H1 (cell line): ENCODE data around the gene ADARB2. TPM values are rescaled to one million over a fixed set of nuclear protein-coding genes. Genes with fewer than 3 reads are reported as not detected.

ENCODE experiments used
- CTCF ChIA-PET: fragments of 300-600 bp; sonication (Branson Sonifier 250); formaldehyde crosslinking; loops from one replicate; lab custom pipeline; 2021; ENCODE audit not compliant: partially characterized antibody; lab: Charles Lee
- POLR2A ChIA-PET: fragments of 300-600 bp; sonication (Branson Sonifier 250); formaldehyde crosslinking; loops from one replicate; lab custom pipeline; 2021; ENCODE audit warnings: inconsistent platforms; ENCODE audit not compliant: partially characterized antibody; lab: Charles Lee
- DNase-seq, 2 experiments: peaks; one replicate each; pipeline versions ENCODE4 v3.0.0 to v3.0.0-alpha.2; 2010 to 2022; ENCODE audit warnings: low spot score in 2 of 2, low read depth in 1 of 2, mixed read lengths in 1 of 2
- FAIRE-seq: peaks from 2 replicates; lab custom pipeline; 2011; peaks lifted over from hg19 to GRCh38; lab: Jason Lieb, UNC
- H2AFZ ChIP-seq: 2 replicates; pipeline ENCODE4 v1.8.1; 2012; ENCODE audit warnings: low read length, inconsistent platforms
- H2AK5ac ChIP-seq: 2 replicates; pipeline ENCODE4 v1.6.1; 2013; ENCODE audit warnings: low read depth, low read length
- H2BK120ac ChIP-seq: replicated peaks from 2 replicates; pipeline ENCODE3; 2013; ENCODE audit warnings: low read depth, low read length, inconsistent platforms
- H2BK12ac ChIP-seq: 2 replicates; pipeline ENCODE4 v1.6.1; 2013; ENCODE audit warnings: low read depth, low read length
- H2BK15ac ChIP-seq: 2 replicates; pipeline ENCODE4 v1.6.1; 2013; ENCODE audit warnings: low read length
- H2BK20ac ChIP-seq: 2 replicates; pipeline ENCODE4 v1.6.1; 2013; ENCODE audit warnings: low read length
- H2BK5ac ChIP-seq: 2 replicates; pipeline ENCODE4 v1.6.1; 2013; ENCODE audit warnings: low read depth, low read length
- H3K14ac ChIP-seq: 2 replicates; pipeline ENCODE4 v1.6.1; 2013; ENCODE audit warnings: inconsistent platforms; ENCODE audit not compliant: insufficient read length
- H3K18ac ChIP-seq: 2 replicates; pipeline ENCODE4 v1.6.1; 2013; ENCODE audit warnings: low read length; ENCODE audit errors: extremely low read depth
- H3K23ac ChIP-seq: 2 replicates; pipeline ENCODE4 v1.6.1; 2013; ENCODE audit warnings: inconsistent platforms; ENCODE audit not compliant: insufficient read length
- H3K23me2 ChIP-seq: 2 replicates; pipeline ENCODE4 v1.6.1; 2013; ENCODE audit warnings: low read depth, low read length
- H3K27ac ChIP-seq: 2 replicates; pipeline ENCODE4 v1.6.1; 2011; ENCODE audit warnings: low read depth, low read length, inconsistent platforms
- H3K27me3 ChIP-seq, 4 experiments: replicated peaks in 1 of 4; 1 replicate in 1 of 4; 2 replicates in 3 of 4; pipeline versions ENCODE4 v1.6.1 to v1.8.1; 2011 to 2013; ENCODE audit warnings: low read length in 3 of 4, mild to moderate bottlenecking in 3 of 4, inconsistent platforms in 2 of 4, mixed read lengths in 2 of 4, moderate library complexity in 1 of 4; ENCODE audit not compliant: control insufficient read depth in 3 of 4, insufficient read depth in 3 of 4; ENCODE audit errors: extremely low read depth in 1 of 4
- H3K36me3 ChIP-seq, 4 experiments: 2 replicates each; pipeline versions ENCODE4 v1.6.1 to v1.8.1; 2011 to 2013; ENCODE audit warnings: mild to moderate bottlenecking in 4 of 4, low read length in 3 of 4, moderate library complexity in 2 of 4, control low read depth in 1 of 4, inconsistent platforms in 1 of 4; ENCODE audit not compliant: insufficient read depth in 4 of 4, control insufficient read depth in 2 of 4
- H3K4ac ChIP-seq: replicated peaks from 2 replicates; pipeline ENCODE3; 2013; ENCODE audit warnings: low read length, low read depth, mixed read lengths, inconsistent platforms; ENCODE audit not compliant: insufficient read length
- H3K4me1 ChIP-seq, 4 experiments: replicated peaks in 1 of 4; 1 replicate in 1 of 4; 2 replicates in 3 of 4; pipeline versions ENCODE4 v1.6.1 to v1.8.1; 2011 to 2013; ENCODE audit warnings: low read length in 3 of 4, inconsistent platforms in 2 of 4, mixed read lengths in 1 of 4; ENCODE audit not compliant: insufficient read depth in 4 of 4, control insufficient read depth in 3 of 4
- H3K4me2 ChIP-seq, 2 experiments: 2 replicates each; pipeline versions ENCODE4 v1.6.1 to v1.8.1; 2011 to 2013; ENCODE audit warnings: low read depth in 2 of 2, low read length in 2 of 2, control low read depth in 1 of 2, inconsistent platforms in 1 of 2, mild to moderate bottlenecking in 1 of 2; ENCODE audit not compliant: insufficient read depth in 1 of 2
- H3K4me3 ChIP-seq, 4 experiments: fragments of 200-600, 300-600 bp in 1 of 4; sonication (generic), shearing (Covaris generic), sonication (Bioruptor Twin) in 1 of 4; 2 replicates each; pipeline versions ENCODE4 v1.5.1 to v1.8.1; 2011 to 2016; ENCODE audit warnings: low read length in 4 of 4, low read depth in 3 of 4, control low read depth in 2 of 4, inconsistent platforms in 2 of 4, mild to moderate bottlenecking in 2 of 4, mixed read lengths in 1 of 4, moderate library complexity in 1 of 4; ENCODE audit not compliant: insufficient read depth in 2 of 4; ENCODE audit errors: extremely low read depth in 1 of 4
- H3K56ac ChIP-seq: replicated peaks from 2 replicates; pipeline ENCODE3; 2013; ENCODE audit warnings: low read depth, mild to moderate bottlenecking, mixed read lengths, low read length, inconsistent platforms; ENCODE audit not compliant: insufficient read length
- H3K79me1 ChIP-seq: 2 replicates; pipeline ENCODE4 v1.6.1; 2013; ENCODE audit warnings: low read depth, low read length, control low read depth
- H3K79me2 ChIP-seq, 2 experiments: 2 replicates each; pipeline versions ENCODE4 v1.6.1 to v1.8.1; 2012 to 2013; ENCODE audit warnings: low read length in 2 of 2, mild to moderate bottlenecking in 2 of 2, inconsistent platforms in 1 of 2; ENCODE audit not compliant: insufficient read depth in 2 of 2, control insufficient read depth in 1 of 2
- H3K9ac ChIP-seq, 4 experiments: replicated peaks in 1 of 4; 1 replicate in 1 of 4; 2 replicates in 3 of 4; pipeline versions ENCODE4 v1.6.1 to v1.8.1; 2011 to 2013; ENCODE audit warnings: low read depth in 3 of 4, low read length in 3 of 4, control low read depth in 2 of 4, mild to moderate bottlenecking in 2 of 4, moderate library complexity in 2 of 4, inconsistent platforms in 1 of 4; ENCODE audit errors: extremely low read depth in 1 of 4
- H3K9me3 ChIP-seq, 2 experiments: 2 replicates each; pipeline versions ENCODE4 v1.6.1 to v1.8.1; 2012 to 2013; ENCODE audit warnings: mild to moderate bottlenecking in 2 of 2, moderate library complexity in 2 of 2, control low read depth in 1 of 2, inconsistent platforms in 1 of 2, low read depth in 1 of 2, low read length in 1 of 2, mixed read lengths in 1 of 2; ENCODE audit not compliant: insufficient read depth in 2 of 2
- H4K20me1 ChIP-seq, 2 experiments: replicated peaks in 1 of 2; 2 replicates each; pipeline versions ENCODE3 to v1.8.1; 2011 to 2013; ENCODE audit warnings: inconsistent platforms in 2 of 2, low read length in 2 of 2, mild to moderate bottlenecking in 1 of 2; ENCODE audit not compliant: insufficient read depth in 2 of 2, control insufficient read depth in 1 of 2
- H4K5ac ChIP-seq: 2 replicates; pipeline ENCODE4 v1.6.1; 2013; ENCODE audit warnings: low read length, low read depth, mixed read lengths, inconsistent platforms; ENCODE audit not compliant: insufficient read length
- H4K8ac ChIP-seq: 2 replicates; pipeline ENCODE4 v1.8.0; 2013; ENCODE audit warnings: mild to moderate bottlenecking, moderate library complexity, low read length, inconsistent platforms; ENCODE audit not compliant: insufficient read depth; ENCODE audit errors: extremely low read depth
- H4K91ac ChIP-seq: replicated peaks from 2 replicates; pipeline ENCODE3; 2013; ENCODE audit warnings: low read length, mixed read lengths, inconsistent platforms; ENCODE audit not compliant: insufficient read length
- CBX8 ChIP-seq: fragments of 300-800, 300-1000 bp; sonication (generic); IDR thresholded peaks from 2 replicates; pipeline ENCODE4 v1.7.1; 2016; ENCODE audit warnings: low read depth, low read length, borderline replicate concordance
- FOSL1 ChIP-seq: IDR thresholded peaks from 2 replicates; pipeline ENCODE4 v1.6.1; 2011; ENCODE audit warnings: mild to moderate bottlenecking, low read depth, low read length, moderate library complexity; ENCODE audit not compliant: insufficient read depth
- GABPA ChIP-seq: IDR thresholded peaks from 2 replicates; pipeline ENCODE4 v1.6.1; 2011; ENCODE audit warnings: mild to moderate bottlenecking, low read length, moderate library complexity, borderline replicate concordance; ENCODE audit not compliant: insufficient read depth
- KDM1A ChIP-seq: fragments of 200-600, 300-600 bp; sonication (generic); IDR thresholded peaks from 2 replicates; pipeline ENCODE4 v1.7.1; 2016; ENCODE audit warnings: mild to moderate bottlenecking, low read length, borderline replicate concordance
- KDM5A ChIP-seq: fragments of 200-600 bp; IDR thresholded peaks from 2 replicates; pipeline ENCODE4 v1.7.1; 2012; ENCODE audit warnings: mild to moderate bottlenecking, low read length, inconsistent platforms, mixed read lengths
- RBBP5 ChIP-seq: IDR thresholded peaks from 2 replicates; pipeline ENCODE4 v1.7.1; 2012; ENCODE audit warnings: low read depth, mild to moderate bottlenecking, inconsistent platforms, low read length, moderate library complexity, borderline replicate concordance
- SIN3A ChIP-seq, 2 experiments: IDR thresholded peaks in 1 of 2; conservative IDR thresholded peaks in 1 of 2; 2 replicates each; pipeline ENCODE4 v1.6.1; 2011 to 2012; ENCODE audit warnings: low read length in 2 of 2, improper control_type of control experiment in 1 of 2, low read depth in 1 of 2, mild to moderate bottlenecking in 1 of 2
- SUZ12 ChIP-seq: fragments of 200-600 bp; sonication (generic); IDR thresholded peaks from 2 replicates; pipeline ENCODE4 v1.6.1; 2012; ENCODE audit warnings: mild to moderate bottlenecking, inconsistent platforms, low read length, moderate library complexity, mixed read lengths
- TAF1 ChIP-seq: IDR thresholded peaks from 2 replicates; pipeline ENCODE4 v1.6.1; 2011; ENCODE audit warnings: mild to moderate bottlenecking, low read depth, low read length
- TCF12 ChIP-seq: IDR thresholded peaks from 2 replicates; pipeline ENCODE4 v1.6.1; 2011; ENCODE audit warnings: low read depth, mild to moderate bottlenecking, low read length
- ZNF274 ChIP-seq: IDR thresholded peaks from 2 replicates; pipeline ENCODE4 v1.7.0; 2012; ENCODE audit warnings: low read length, borderline replicate concordance; ENCODE audit errors: extremely low read depth
- WGBS, 2 experiments: shearing (Covaris generic) in 1 of 2; methylation state at CpG; one replicate each; pipeline versions ENCODE4 v1.1.6 to v1.1.7; 2013 to 2015; ENCODE audit warnings: low lambda C conversion rate in 2 of 2, mixed read lengths in 2 of 2, inconsistent platforms in 1 of 2, low coverage in 1 of 2, missing lambda C conversion rate in 1 of 2; ENCODE audit not compliant: insufficient replicate concordance in 2 of 2, insufficient coverage in 1 of 2, insufficient read length in 1 of 2; ENCODE audit errors: extremely low coverage in 1 of 2, missing lambda C conversion rate in 1 of 2; 5-methylcytosine and 5-hydroxymethylcytosine counted together
- polyA plus RNA-seq, 7 experiments: library from polyadenylated mRNA; depleted of rRNA in 3 of 7; stranded (reverse) in 5 of 7; unstranded in 2 of 7; fragments of >200 nt in 5 of 7; fragments of 200-250 nt in 2 of 7; gene quantifications; 1 replicate in 5 of 7; 2 replicates in 1 of 7; 4 replicates in 1 of 7; pipeline versions ENCODE4 v1.2.1 to v1.2.3, GENCODE V29; 2011 to 2013; ENCODE audit warnings: missing spikeins in 2 of 7, mixed read lengths in 2 of 7
- total RNA-seq: library from RNA; stranded (reverse); fragmentation: NEBNext Ultra II Directional; extraction: Animal tissue kit (Norgen Biotek cat#: 25700); gene quantifications from 2 replicates; pipeline ENCODE4 v1.2.1, GENCODE V29; 2021

The ADARB2 gene
- total and polyA plus RNA-seq, 2 of the 8 experiments (the other 6 are each of a cell fraction or from before 2014, with no cell fraction given): 2.2 to 2.8 TPM

DNA sequence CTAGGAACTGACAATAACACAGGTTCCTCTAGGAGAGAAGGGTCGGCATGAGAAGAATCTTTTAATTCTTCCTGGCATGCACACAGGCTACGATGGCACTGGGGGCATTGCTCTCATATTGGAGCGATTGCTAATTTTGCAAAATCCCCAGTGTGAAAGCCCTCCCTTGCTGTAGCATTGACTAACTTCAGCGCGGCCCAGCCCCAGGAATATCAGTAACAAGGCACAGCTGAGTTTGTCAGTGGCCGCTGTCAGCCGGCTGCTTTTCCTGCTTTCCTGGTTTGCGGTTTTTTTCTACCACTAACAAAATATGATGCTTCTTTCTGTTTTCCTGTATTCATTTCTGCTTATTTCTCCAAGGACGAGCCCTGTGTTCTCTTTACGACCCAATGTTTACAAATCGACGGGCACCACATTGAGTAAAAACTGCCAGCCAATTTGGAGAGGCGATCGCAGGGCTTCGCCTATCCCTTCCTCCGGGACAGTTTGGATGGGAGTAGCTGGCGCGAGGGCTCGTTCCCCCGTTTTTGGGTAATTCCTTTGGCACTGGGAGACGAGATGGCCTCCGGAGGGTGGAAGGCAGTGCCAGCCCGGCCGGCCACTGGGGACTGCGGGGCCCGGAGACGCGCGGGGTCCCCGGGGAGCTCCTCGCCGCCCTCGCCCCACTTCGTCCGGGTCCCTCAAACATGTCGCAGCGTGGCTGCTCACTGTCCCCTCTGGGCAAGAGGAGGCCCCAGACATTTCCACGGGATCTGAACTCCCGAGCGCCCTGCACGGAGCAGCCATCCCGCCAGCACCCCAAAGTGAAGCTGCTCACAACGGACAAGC lies 967 bp downstream of the ADARB2 start:
- H4K91ac ChIP-seq: no peak overlapping the region
- no peak for DNase-seq
- no peak overlapping the region for H4K5ac ChIP-seq
- H4K8ac ChIP-seq: 0 out of 2 replicates have a peak overlapping the region, but pooled peaks have one; percentile 45
- 9% methylated on average over 42 of the region's 43 CpGs; no CpG with 5 or more reads in 1 of the 2 experiments for WGBS, 2 experiments
- no peak overlapping the region for H2BK15ac ChIP-seq
- H3K23me2 ChIP-seq: peaks cover 11% of the 10 kb centered on the region; the same call in 1 of the 2 replicates
- no peak overlapping the region for H3K18ac ChIP-seq
- no peak overlapping the region for H2BK5ac ChIP-seq
- peak overlapping the region in 1 of 4 experiments; percentile 29; a peak in 2 of 7 replicates for H3K9ac ChIP-seq
- no peak overlapping the region for H3K56ac ChIP-seq
- H3K4me1 ChIP-seq: peaks cover 0 to 11% (median 4%) of the 10 kb centered on the region in 4 experiments; a peak in 5 of 7 replicates
- CTCF ChIA-PET: interaction anchor here (0.9 to 3.8 kb wide), 5 partner anchors 16 to 38 kb away, joined by 3 to 14 read pairs (median 3); no protein-coding TSS in a partner anchor
- H3K36me3 ChIP-seq: no peaks in the 10 kb centered on the region
- peak overlapping the region; percentile 75 to 86 for H3K4me2 ChIP-seq
- H2AK5ac ChIP-seq: no peak overlapping the region
- H3K4ac ChIP-seq: no peak overlapping the region
- peaks cover 0 to 28% (median 20%) of the 10 kb centered on the region in 4 experiments; a peak in 6 of 7 replicates for H3K27me3 ChIP-seq
- H2BK120ac ChIP-seq: no peak overlapping the region
- no peak for FAIRE-seq
- H3K9me3 ChIP-seq: no peaks in the 10 kb centered on the region
- no peak overlapping the region for H3K27ac ChIP-seq
- no peak overlapping the region for H2BK20ac ChIP-seq
- no peaks in the 10 kb centered on the region for H3K79me1 ChIP-seq
- no peak overlapping the region for H2BK12ac ChIP-seq
- H3K4me3 ChIP-seq: peak overlapping the region; percentile 41 to 68 (median 54)
- peaks cover 0 to 1% of the 10 kb centered on the region in 2 experiments for H4K20me1 ChIP-seq
- no peaks in the 10 kb centered on the region for H3K79me2 ChIP-seq
- peak overlapping the region; percentile 15; the same call in 1 of the 2 replicates for H2AFZ ChIP-seq
- no peak overlapping the region for H3K14ac ChIP-seq
- POLR2A ChIA-PET: no interaction called here
- no peak overlapping the region for H3K23ac ChIP-seq
- no peak for TF ChIP-seq KDM5A
- no peak for TF ChIP-seq RBBP5
- TF ChIP-seq KDM1A: no peak
- TF ChIP-seq CBX8: no peak
- TF ChIP-seq TCF12: no peak
- no peak for TF ChIP-seq SIN3A (conservative IDR thresholded peaks at IDR 0.05 in 1 of 2, IDR thresholded peaks at IDR 0.05 in 1 of 2; ENCODE audit: low read depth in 1 of 2, low read length in 2 of 2)
- no peak for TF ChIP-seq ZNF274
- no peak for TF ChIP-seq FOSL1
- peak; percentile 24; the same call in 1 of the 2 replicates for TF ChIP-seq SUZ12
- no peak for TF ChIP-seq GABPA
- TF ChIP-seq TAF1: no peak
